Measurements from ENCODE around the gene MDGA2.

The MDGA2 gene

GRCh38 chr14:47345016-47345415, 330.4 kb downstream of the MDGA2 start:
- Histone ChIP-seq H3K27me3 (ENCODE audit: low read length) (no peaks in the 10 kb centered on the region), H3F3A (ENCODE audit: insufficient read depth) (no peaks in the 10 kb centered on the region), H3K4me2 (ENCODE audit: low read depth, low read length, poor library complexity, severe bottlenecking) (no peak overlapping the region), H2AFZ (ENCODE audit: low read depth, low read length, severe bottlenecking) (no peak overlapping the region), H3K9me3 (ENCODE audit: insufficient read depth, low read length) (no peaks in the 10 kb centered on the region), H3K9me2 (replicated peaks; ENCODE audit: insufficient read depth, low read length) (no peaks in the 10 kb centered on the region), H4K20me1 (ENCODE audit: low read depth, low read length) (no peaks in the 10 kb centered on the region), H3K79me2 (ENCODE audit: insufficient read depth, low read length) (no peaks in the 10 kb centered on the region), H3K36me3 (ENCODE audit: low read length) (no peaks in the 10 kb centered on the region), H3K27ac (ENCODE audit: low read depth, low read length) (no peak overlapping the region), H3K4me3 (ENCODE audit: insufficient read depth, low read length, poor library complexity, severe bottlenecking) (no peak overlapping the region), H3K9ac (ENCODE audit: low read length) (no peak overlapping the region)
- no peak for TF ChIP-seq CTCF (IDR thresholded peaks at IDR 0.05; ENCODE audit: insufficient read depth, low read length, poor library complexity, severe bottlenecking)

- H3K4me2 ChIP-seq (ENCODE audit: low read depth, low read length, poor library complexity, severe bottlenecking), result no peak overlapping the region
- H3K9ac ChIP-seq (ENCODE audit: low read length), result no peak overlapping the region
- no peaks in the 10 kb centered on the region for H3K36me3 ChIP-seq (ENCODE audit: low read length)
- H2AFZ ChIP-seq (ENCODE audit: low read depth, low read length, severe bottlenecking), result no peak overlapping the region
- no peak overlapping the region for H3K27ac ChIP-seq (ENCODE audit: low read depth, low read length)
- no peaks in the 10 kb centered on the region for H3K9me3 ChIP-seq (ENCODE audit: insufficient read depth, low read length)
- no peaks in the 10 kb centered on the region for H3K9me2 ChIP-seq (replicated peaks; ENCODE audit: insufficient read depth, low read length)
- H3K79me2 ChIP-seq (ENCODE audit: insufficient read depth, low read length), result no peaks in the 10 kb centered on the region
- H3K4me3 ChIP-seq (ENCODE audit: insufficient read depth, low read length, poor library complexity, severe bottlenecking), result no peak overlapping the region
- TF ChIP-seq EZH2phosphoT487 (conservative IDR thresholded peaks at IDR 0.05; ENCODE audit: low read length), result no peak
- no peak for TF ChIP-seq CTCF (IDR thresholded peaks at IDR 0.05; ENCODE audit: insufficient read depth, low read length, poor library complexity, severe bottlenecking)
- no peaks in the 10 kb centered on the region for H3K27me3 ChIP-seq (ENCODE audit: low read length)
- H4K20me1 ChIP-seq (ENCODE audit: low read depth, low read length), result no peaks in the 10 kb centered on the region
- H3F3A ChIP-seq (ENCODE audit: insufficient read depth), result no peaks in the 10 kb centered on the region
These were observed 342.5 kb downstream of the MDGA2 start for GRCh38 chr14:47332939-47333338.

GRCh38 chr14:47332106-47332505, 343.3 kb downstream of the MDGA2 start:
- TF ChIP-seq CTCF (IDR thresholded peaks at IDR 0.05; ENCODE audit: insufficient read depth, low read length, poor library complexity, severe bottlenecking), result no peak
- no peak for TF ChIP-seq EZH2phosphoT487 (conservative IDR thresholded peaks at IDR 0.05; ENCODE audit: low read length)

GRCh38 chr14:47328376-47328775, 347.0 kb downstream of the MDGA2 start:
- Histone ChIP-seq H3K9me2 (replicated peaks; ENCODE audit: insufficient read depth, low read length) (no peaks in the 10 kb centered on the region), H4K20me1 (ENCODE audit: low read depth, low read length) (no peaks in the 10 kb centered on the region), H3K79me2 (ENCODE audit: insufficient read depth, low read length) (no peaks in the 10 kb centered on the region), H3K4me3 (ENCODE audit: insufficient read depth, low read length, poor library complexity, severe bottlenecking) (no peak overlapping the region), H3K9ac (ENCODE audit: low read length) (no peak overlapping the region), H3F3A (ENCODE audit: insufficient read depth) (no peaks in the 10 kb centered on the region), H3K27me3 (ENCODE audit: low read length) (no peaks in the 10 kb centered on the region), H2AFZ (ENCODE audit: low read depth, low read length, severe bottlenecking) (no peak overlapping the region), H3K36me3 (ENCODE audit: low read length) (no peaks in the 10 kb centered on the region), H3K9me3 (ENCODE audit: insufficient read depth, low read length) (no peaks in the 10 kb centered on the region), H3K27ac (ENCODE audit: low read depth, low read length) (no peak overlapping the region), H3K4me2 (ENCODE audit: low read depth, low read length, poor library complexity, severe bottlenecking) (no peak overlapping the region)
- TF ChIP-seq EZH2phosphoT487 (conservative IDR thresholded peaks at IDR 0.05; ENCODE audit: low read length) (no peak), CTCF (IDR thresholded peaks at IDR 0.05; ENCODE audit: insufficient read depth, low read length, poor library complexity, severe bottlenecking) (no peak)

More at GRCh38 chr14:47332106-47332505, 343.3 kb downstream of the MDGA2 start:
- Histone ChIP-seq H3K9me2 (replicated peaks; ENCODE audit: insufficient read depth, low read length) (no peaks in the 10 kb centered on the region), H3K27ac (ENCODE audit: low read depth, low read length) (no peak overlapping the region), H3K79me2 (ENCODE audit: insufficient read depth, low read length) (no peaks in the 10 kb centered on the region), H3K9ac (ENCODE audit: low read length) (no peak overlapping the region), H3K4me2 (ENCODE audit: low read depth, low read length, poor library complexity, severe bottlenecking) (no peak overlapping the region), H3K36me3 (ENCODE audit: low read length) (no peaks in the 10 kb centered on the region), H3F3A (ENCODE audit: insufficient read depth) (no peaks in the 10 kb centered on the region), H3K9me3 (ENCODE audit: insufficient read depth, low read length) (no peaks in the 10 kb centered on the region), H2AFZ (ENCODE audit: low read depth, low read length, severe bottlenecking) (no peak overlapping the region), H3K27me3 (ENCODE audit: low read length) (no peaks in the 10 kb centered on the region), H4K20me1 (ENCODE audit: low read depth, low read length) (no peaks in the 10 kb centered on the region), H3K4me3 (ENCODE audit: insufficient read depth, low read length, poor library complexity, severe bottlenecking) (no peak overlapping the region)

Measured in SU-DHL-6 (cell line).